Activated naive CD4-positive, alpha-beta T cell treated with Interleukin-2 at 50 U/mL for 16 hours (primary cell): ENCODE data around the gene SNX5.

Source experiments
- DNase-seq: peaks from one replicate; pipeline ENCODE4 v3.0.0-alpha.2; 2020

SNX5 gene

DNA sequence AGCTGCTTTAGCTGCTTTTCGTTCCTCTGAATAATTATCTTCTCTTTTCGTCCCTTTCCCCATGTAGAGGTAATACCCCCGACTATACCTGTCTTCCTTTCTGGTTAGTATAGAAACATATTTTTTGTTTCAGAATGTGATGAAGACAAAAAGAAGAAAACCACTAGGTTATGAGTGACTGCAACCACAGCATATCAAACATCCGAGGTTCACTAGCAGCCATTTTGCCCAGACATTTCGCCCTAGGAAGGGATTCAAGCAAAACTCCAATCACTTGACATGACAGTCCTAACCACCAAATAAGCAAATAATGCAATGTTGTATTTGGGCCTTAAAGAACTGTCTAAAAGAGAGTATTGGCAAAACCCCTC, 9.4 kb downstream of the SNX5 start:
- DNase-seq, result no peak

GRCh38 chr20:17958373-17959256, 10.0 kb downstream of the SNX5 start:
- no peak for DNase-seq

DNA sequence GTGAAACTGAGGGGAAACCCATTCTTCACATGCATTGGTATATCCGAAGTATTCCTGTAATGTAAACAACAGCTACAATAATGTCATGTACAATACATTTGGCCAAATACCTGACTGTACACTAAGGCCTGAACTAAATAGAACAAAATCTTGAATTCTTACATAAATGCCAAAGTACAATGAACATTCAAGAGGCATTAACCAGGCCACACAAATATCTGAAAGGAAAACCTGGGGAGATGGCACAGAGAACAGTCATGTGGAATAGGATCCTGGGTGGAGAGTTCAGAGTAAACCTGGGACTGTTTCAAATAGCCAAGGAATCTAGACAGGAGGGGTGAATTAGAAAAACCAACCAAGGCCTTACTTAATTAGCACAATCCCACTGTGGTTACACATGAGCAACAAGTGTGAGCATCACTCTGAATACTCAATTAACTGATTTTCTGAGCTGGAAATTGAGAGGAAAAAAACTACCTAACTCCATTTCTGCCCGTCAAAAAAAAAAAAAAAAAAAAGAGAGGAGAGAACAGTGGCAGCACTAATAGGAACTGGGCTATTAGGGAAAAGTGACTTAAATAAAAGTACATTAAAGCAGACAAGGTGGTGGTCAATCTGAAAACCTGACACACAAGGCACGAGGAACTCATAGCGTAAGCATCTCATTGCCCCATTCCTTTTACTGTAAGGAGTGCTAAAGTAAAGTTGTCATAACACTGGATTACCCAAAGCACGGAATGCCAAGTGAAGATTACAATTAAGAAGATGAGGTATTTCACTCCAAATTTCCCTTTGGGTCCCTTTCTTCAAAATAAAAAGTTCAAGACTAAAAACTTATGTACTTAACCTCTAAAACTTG, 10.9 kb downstream of the SNX5 start:
- DNase-seq, result no peak

DNA sequence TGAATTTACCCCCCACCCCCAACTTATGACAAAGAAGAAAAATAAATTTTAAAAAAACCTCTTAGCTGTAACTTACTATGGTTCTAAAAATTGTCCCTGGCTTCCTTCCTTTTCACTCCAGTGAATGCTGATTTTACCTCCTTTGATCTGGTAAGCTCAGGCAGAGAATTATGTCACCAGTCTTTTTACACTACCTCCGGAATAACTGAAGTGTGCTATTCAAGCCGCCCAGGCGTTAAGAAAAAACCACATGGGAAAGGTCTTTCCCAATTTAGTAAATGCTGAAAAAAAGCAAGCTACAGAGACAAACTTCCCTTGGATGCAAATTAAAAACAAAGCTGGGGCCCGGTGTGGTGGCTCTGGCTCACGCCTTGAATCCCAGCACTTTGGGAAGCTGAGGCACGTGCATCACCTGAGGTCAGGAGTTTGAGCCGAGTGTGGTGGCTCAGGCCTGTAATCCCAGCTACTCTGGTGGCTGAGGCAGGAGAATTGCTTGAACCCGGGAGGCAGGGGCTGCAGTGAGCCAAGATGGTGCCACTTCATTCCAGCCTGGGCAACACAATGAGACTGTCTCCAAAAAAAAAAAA, 12.4 kb downstream of the SNX5 start:
- no peak for DNase-seq

DNA sequence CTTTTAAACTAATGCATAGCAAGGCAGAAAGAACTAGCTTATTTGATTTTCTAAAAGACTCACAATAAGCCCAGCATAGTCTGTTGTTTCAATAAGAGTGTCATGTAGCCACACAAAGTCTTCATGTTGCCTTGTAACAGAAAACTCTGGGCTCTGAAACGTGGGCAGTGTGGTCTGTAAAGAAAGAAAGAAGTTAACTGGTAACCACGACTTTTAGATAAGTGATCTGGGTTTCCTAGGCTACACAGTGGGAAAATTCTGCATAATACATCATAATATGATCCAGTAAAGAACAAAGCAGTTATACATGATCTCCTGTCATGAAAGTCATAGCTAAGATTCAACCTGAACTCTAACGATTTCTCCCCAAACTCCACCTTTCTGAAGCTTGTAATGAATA, 13.3 kb downstream of the SNX5 start:
- no peak for DNase-seq

DNA sequence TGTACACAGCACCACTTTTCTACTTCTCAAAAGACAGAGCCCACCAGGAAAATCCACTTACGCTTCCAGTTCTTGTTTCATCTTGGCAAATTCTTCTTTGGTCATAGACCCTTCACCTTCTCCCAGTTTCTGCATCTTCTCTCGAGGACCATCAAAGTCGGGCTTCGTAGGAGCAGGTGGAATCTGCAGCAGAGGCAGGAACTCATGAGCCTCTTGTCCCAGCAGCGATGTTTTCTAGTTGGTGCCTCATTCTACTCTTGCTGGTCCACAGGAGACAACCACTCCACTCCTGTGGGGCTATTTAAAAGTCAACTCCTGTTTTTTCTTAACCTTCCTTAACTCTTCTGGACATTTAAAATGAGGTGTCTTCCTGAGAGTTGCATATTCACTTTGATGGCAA, 14.7 kb downstream of the SNX5 start:
- DNase-seq, result no peak

DNA sequence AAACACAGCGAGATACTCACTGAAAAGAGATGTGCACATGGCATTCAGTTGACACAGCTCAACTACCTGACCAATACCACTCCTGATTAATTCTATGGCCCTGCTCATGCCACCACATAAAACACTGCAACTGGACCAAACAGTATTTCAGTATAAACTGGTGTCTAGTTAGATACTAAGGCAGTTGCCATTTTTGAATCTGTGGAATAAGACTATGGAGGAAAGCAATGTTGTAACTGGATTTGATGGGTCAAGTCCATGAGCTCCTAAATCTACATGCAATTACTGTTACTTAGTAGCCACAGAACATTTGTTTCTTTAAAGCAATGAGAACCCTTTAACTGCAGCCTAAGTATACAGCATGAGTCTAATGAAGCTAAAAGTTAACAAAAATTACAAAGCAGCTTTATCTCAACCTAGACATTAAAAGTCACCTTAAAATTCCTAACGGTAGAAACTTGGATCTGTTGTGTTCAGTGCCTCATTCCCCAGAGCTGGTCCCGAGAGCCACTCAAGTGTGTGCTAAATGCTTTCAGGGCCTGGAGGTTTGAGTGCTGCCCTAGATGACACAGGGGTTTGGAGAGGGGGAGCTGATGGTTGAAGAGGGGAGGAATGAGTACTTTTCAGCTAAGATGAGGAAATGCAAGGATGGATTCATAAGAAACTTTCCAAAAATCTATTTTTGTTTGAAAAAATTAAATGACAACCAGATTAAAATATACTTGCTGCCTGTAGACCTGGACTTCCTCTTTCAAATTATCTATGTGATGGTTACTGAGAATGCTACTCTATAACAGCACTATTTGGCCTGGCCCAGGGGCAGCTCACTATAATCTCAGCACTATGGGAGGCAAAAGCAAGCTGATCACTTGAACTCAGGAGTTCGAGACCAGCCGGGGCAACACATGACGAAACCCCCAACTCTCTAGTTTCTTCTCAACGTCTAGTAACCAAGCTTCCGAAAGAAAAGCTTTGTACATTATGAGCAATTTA, 15.6 kb downstream of the SNX5 start:
- no peak for DNase-seq

- no peak for DNase-seq
Observed at GRCh38 chr20:17951323-17951722, 17.3 kb downstream of the SNX5 start.

DNA sequence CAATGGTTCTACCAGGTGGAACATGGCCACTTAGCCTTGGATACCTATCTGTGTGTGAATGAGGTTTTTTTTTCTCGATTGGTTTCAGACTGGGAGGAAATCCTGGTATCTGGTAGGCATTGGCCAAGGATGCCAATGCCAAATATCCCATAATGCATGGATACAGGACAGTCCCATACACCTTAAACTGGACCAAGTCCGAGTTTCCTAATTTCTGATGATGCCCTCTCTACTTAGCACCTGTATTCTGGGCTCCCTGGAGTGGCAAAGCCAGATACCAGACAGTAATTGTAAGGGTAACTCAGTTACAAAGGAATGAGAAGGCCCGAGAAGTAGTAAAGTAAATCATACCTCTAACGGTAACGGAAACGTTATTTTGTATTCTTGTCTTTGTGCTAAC, 17.9 kb downstream of the SNX5 start:
- DNase-seq, result no peak

DNA sequence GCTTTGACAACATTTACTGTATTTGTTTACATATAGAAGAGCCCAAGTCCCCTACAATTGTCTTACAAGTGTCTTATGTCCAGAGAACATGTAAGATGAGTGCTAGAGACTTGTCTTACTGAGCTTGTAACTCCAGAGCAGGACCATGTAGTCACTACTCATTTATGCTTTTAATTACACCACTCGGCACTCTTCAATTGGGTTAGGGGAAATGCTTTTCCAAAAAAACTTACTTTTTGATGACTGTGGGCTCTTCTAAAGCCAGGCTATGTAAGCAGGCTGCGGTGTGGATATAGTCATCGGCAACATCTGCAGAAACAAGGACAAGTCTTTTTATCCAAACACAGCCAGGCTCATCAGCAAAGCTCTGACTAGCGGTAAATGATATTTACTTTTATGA, 18.7 kb downstream of the SNX5 start:
- DNase-seq, result no peak

- no peak for DNase-seq
Observed at GRCh38 chr20:17948442-17948841, 20.2 kb downstream of the SNX5 start.

DNA sequence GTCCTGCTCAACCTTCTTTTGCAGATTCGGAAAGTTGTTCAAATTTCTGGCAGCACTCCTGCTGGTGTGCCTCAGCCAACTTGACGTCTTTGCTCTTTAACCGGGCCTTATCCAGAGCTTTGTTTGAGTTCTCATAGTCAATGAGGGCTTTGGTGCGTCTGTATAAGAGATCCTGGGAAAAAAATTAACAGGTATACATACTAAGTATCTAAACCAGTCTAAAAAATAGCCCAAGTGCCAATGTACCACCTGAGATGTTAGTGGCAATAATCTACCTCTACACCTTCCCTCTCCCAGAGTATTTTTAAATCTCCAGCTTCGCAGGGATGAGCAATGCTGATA, 21.1 kb downstream of the SNX5 start:
- no peak for DNase-seq

GRCh38 chr20:17946572-17947473, 21.8 kb downstream of the SNX5 start:
- DNase-seq, result no peak

DNA sequence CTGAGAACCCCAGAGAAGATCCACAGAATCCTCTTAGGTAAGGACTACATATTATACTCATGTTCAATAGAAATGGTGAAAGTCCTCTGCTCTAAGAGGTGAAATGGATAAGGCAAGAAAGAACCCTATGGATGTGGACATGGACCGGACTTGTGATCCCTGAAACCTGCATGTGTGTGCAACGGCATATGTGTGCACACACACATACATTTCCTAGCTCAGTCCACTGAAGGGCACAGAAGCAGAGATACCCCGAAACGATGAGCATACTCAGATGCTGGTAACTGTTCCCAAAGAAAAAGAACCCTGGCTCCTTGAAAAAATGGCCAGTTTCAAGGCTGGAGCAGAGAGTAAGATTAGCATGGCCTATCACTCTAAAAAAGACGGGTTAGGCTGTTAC, 22.6 kb downstream of the SNX5 start:
- no peak for DNase-seq

DNA sequence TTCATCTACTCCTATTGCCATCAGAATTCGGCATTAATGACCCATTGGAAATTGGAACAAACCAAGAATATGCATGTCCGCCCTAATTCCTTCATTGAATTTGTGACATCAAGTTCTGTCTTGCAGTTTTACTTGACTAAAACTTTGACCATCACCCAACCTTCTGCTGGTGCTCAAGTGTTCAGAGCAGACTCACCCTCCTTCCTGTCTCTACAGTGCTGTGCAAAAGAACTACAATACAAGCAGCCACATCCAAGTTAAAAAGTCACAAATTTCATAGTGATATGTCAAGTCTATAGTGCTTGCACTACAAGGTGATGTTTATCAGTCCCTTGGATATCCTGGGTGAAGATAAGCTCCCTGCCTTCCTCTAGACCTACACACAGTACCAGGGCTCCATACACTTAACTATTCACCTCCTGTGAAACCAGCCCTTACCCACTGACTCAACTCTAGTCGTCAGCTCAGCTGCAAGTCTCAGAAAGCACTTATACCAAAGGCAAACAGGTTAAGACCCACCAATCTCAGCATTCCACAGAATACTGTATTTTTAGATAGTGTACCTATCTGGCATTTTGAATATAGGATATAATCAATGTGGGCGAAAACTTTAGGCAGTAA, 23.6 kb downstream of the SNX5 start:
- no peak for DNase-seq

- no peak for DNase-seq
Observed at GRCh38 chr20:17943343-17943742, 25.3 kb downstream of the SNX5 start.

DNA sequence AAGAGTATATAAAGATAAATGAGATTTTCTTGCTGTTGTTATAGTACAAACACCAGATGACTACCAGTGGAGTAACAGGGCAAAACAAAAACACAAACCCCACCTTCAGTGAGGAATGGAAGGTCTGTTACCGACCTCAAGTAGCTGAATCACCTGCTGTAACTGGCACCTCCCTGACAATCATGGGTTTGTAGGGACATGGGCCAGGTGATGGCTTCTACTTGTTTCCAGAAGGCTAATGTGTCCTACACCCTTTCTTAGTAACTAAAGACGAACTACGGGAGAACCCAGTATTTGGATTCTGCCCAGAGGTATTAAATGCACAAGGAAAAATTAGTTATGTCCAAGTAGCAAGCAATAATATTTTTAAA, 26.8 kb downstream of the SNX5 start:
- no peak for DNase-seq

DNA sequence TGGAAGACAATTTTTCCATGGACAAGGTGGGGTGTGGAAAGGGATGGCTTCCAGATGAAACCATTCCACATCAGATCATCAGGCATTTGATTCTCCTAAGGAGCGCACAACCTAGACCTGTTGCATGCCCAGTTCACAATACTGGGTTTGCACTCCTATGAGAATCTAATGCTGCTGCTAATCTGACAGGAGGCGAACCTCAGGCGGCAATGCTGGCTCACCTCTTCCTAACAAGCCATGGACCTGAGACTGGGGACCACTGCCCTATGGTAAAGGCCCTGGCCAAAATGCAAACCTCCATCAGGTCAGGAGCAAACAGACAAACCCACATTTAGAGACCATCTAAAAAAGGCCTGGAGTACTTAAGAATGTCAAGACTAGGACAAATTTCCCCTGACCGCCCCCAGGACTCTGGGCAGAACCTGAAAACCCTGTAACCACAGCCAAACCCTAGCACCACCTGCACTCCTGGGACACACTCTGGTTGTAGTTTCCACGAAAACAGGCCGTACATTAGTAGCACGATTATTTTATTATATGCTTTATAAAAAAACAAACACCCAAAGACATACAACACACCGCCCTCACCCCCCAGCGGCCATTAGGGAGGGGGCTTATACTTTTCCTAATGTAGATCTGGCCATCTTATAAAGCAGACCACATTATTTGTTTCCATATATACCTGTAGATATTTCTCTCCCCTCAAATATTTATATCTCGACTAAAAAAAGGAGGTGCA, 27.3 kb downstream of the SNX5 start:
- DNase-seq, result no peak

- no peak for DNase-seq
Observed at GRCh38 chr20:17940224-17940971, 28.2 kb downstream of the SNX5 start.
